HEK293 (cell line): ENCODE data around the gene OR2M2.

Experiments
- CTCF ChIA-PET: fragments of 350-600 bp; formaldehyde crosslinking; extraction: SDS; loops from one replicate; lab custom pipeline; 2021; ENCODE audit warnings: antibody characterized with exemption; lab: Yijun Ruan, JAX
- POLR2A ChIA-PET: fragments of 300-600 bp; formaldehyde crosslinking; extraction: SDS; loops from one replicate; lab custom pipeline; 2020; ENCODE audit warnings: antibody characterized with exemption, inconsistent platforms; lab: Yijun Ruan, JAX
- H3K27ac ChIP-seq: fragments of 200-500 bp; sonication (Bioruptor generic); 2 replicates; pipeline ENCODE4 v1.5.1; 2014; ENCODE audit warnings: low read depth, low read length, control low read depth, inconsistent platforms; ENCODE audit errors: extremely low read depth
- H3K36me3 ChIP-seq, 2 experiments: fragments of 200-500 bp in 1 of 2; sonication (Bioruptor generic) in 1 of 2; 1 replicate in 1 of 2; 2 replicates in 1 of 2; pipeline ENCODE4 v1.5.1; 2014 to 2017; ENCODE audit warnings: inconsistent platforms in 2 of 2, low read length in 2 of 2; ENCODE audit not compliant: control insufficient read depth in 2 of 2, insufficient read depth in 1 of 2
- H3K4me1 ChIP-seq: fragments of 200-500 bp; sonication (Bioruptor generic); 2 replicates; pipeline ENCODE4 v1.5.1; 2014; ENCODE audit warnings: mild to moderate bottlenecking, low read length, inconsistent platforms; ENCODE audit not compliant: control insufficient read depth, insufficient read depth
- H3K4me3 ChIP-seq: 2 replicates; pipeline ENCODE4 v1.5.1; 2011; ENCODE audit warnings: low read depth, mild to moderate bottlenecking, control low read depth, low read length, moderate library complexity
- H3K9me3 ChIP-seq: fragments of 200-500 bp; sonication (Bioruptor generic); 2 replicates; pipeline ENCODE4 v1.5.1; 2014; ENCODE audit warnings: low read depth, low read length, inconsistent platforms; ENCODE audit not compliant: control insufficient read depth, insufficient read depth
- BCL11A ChIP-seq: fragments of 450-650 bp; formaldehyde crosslinking; IDR thresholded peaks from 2 replicates; pipeline ENCODE4 v1.5.1; 2016; ENCODE audit warnings: low read depth, missing biosample characterization, missing genetic modification characterization
- GLIS2 ChIP-seq: fragments of 450-650 bp; formaldehyde crosslinking; IDR thresholded peaks from 2 replicates; pipeline ENCODE4 v1.5.1; 2016; ENCODE audit warnings: missing biosample characterization, missing genetic modification characterization
- KLF10 ChIP-seq: fragments of 450-650 bp; IDR thresholded peaks from 2 replicates; pipeline ENCODE4 v1.5.1; 2018; ENCODE audit warnings: missing biosample characterization, mild to moderate bottlenecking, missing genetic modification characterization
- SP2 ChIP-seq: fragments of 450-650 bp; formaldehyde crosslinking; IDR thresholded peaks from 2 replicates; pipeline ENCODE4 v1.5.1; 2016; ENCODE audit warnings: missing biosample characterization, missing genetic modification characterization
- SP3 ChIP-seq: fragments of 450-650 bp; formaldehyde crosslinking; IDR thresholded peaks from 2 replicates; pipeline ENCODE4 v1.5.1; 2016; ENCODE audit warnings: missing biosample characterization, missing genetic modification characterization
- ZBTB44 ChIP-seq: fragments of 450-650 bp; IDR thresholded peaks from 2 replicates; pipeline ENCODE4 v1.5.1; 2018; ENCODE audit warnings: missing biosample characterization, mild to moderate bottlenecking, missing genetic modification characterization
- ZNF10 ChIP-seq: fragments of 450-650 bp; formaldehyde crosslinking; IDR thresholded peaks from 2 replicates; pipeline ENCODE4 v1.5.1; 2017; ENCODE audit warnings: missing biosample characterization, missing genetic modification characterization
- ZNF133 ChIP-seq: fragments of 450-650 bp; formaldehyde crosslinking; IDR thresholded peaks from 2 replicates; pipeline ENCODE4 v1.5.1; 2016; ENCODE audit warnings: missing biosample characterization, missing genetic modification characterization
- ZNF2 ChIP-seq: fragments of 450-650 bp; formaldehyde crosslinking; IDR thresholded peaks from 2 replicates; pipeline ENCODE4 v1.5.1; 2016; ENCODE audit warnings: missing biosample characterization, missing genetic modification characterization
- ZNF214 ChIP-seq: fragments of 450-650 bp; formaldehyde crosslinking; IDR thresholded peaks from 2 replicates; pipeline ENCODE4 v1.5.1; 2017; ENCODE audit warnings: missing biosample characterization, mild to moderate bottlenecking, missing genetic modification characterization, borderline replicate concordance
- ZNF416 ChIP-seq: fragments of 450-650 bp; formaldehyde crosslinking; IDR thresholded peaks from 2 replicates; pipeline ENCODE4 v1.5.1; 2016; ENCODE audit warnings: missing biosample characterization, missing genetic modification characterization
- ZNF488 ChIP-seq: fragments of 450-650 bp; formaldehyde crosslinking; IDR thresholded peaks from 2 replicates; pipeline ENCODE4 v1.5.1; 2016; ENCODE audit warnings: missing biosample characterization, missing genetic modification characterization
- ZNF549 ChIP-seq: fragments of 450-650 bp; IDR thresholded peaks from 2 replicates; pipeline ENCODE4 v1.5.1; 2018; ENCODE audit warnings: missing biosample characterization, missing genetic modification characterization, mild to moderate bottlenecking, inconsistent platforms, moderate library complexity
- ZNF571 ChIP-seq: fragments of 450-650 bp; formaldehyde crosslinking; IDR thresholded peaks from 2 replicates; pipeline ENCODE4 v1.5.0; 2017; ENCODE audit warnings: missing biosample characterization, missing genetic modification characterization
- ZNF600 ChIP-seq: fragments of 450-650 bp; formaldehyde crosslinking; IDR thresholded peaks from 2 replicates; pipeline ENCODE4 v1.5.1; 2016; ENCODE audit warnings: missing biosample characterization, missing genetic modification characterization
- ZNF629 ChIP-seq: fragments of 450-650 bp; formaldehyde crosslinking; IDR thresholded peaks from 2 replicates; pipeline ENCODE4 v1.5.1; 2017; ENCODE audit warnings: missing biosample characterization, missing genetic modification characterization
- ZNF701 ChIP-seq: fragments of 450-650 bp; formaldehyde crosslinking; IDR thresholded peaks from 2 replicates; pipeline ENCODE4 v1.5.1; 2016; ENCODE audit warnings: missing biosample characterization, missing genetic modification characterization
- ZNF776 ChIP-seq: fragments of 450-650 bp; formaldehyde crosslinking; IDR thresholded peaks from 2 replicates; pipeline ENCODE4 v1.5.0; 2017; ENCODE audit warnings: missing biosample characterization, missing genetic modification characterization, borderline replicate concordance
- ZXDB ChIP-seq: fragments of 450-650 bp; formaldehyde crosslinking; IDR thresholded peaks from 2 replicates; pipeline ENCODE4 v1.5.1; 2016; ENCODE audit warnings: missing biosample characterization, missing genetic modification characterization
- TF ChIP-seq, protein P1 (sequence below): sonication (generic); formaldehyde crosslinking; IDR thresholded peaks from 2 replicates; pipeline ENCODE4 v1.8.1; 2022; ENCODE audit warnings: mild to moderate bottlenecking, moderate library complexity, missing genetic modification reagents
- TF ChIP-seq, protein P2 (sequence below): fragments of 450-650 bp; formaldehyde crosslinking; conservative IDR thresholded peaks from 2 replicates; pipeline ENCODE4 v1.5.1; 2016; ENCODE audit warnings: low read depth, missing biosample characterization, missing genetic modification characterization
- TF ChIP-seq, protein P3 (sequence below): fragments of 450-650 bp; formaldehyde crosslinking; IDR thresholded peaks from 2 replicates; pipeline ENCODE4 v1.5.1; 2017; ENCODE audit warnings: missing biosample characterization, mild to moderate bottlenecking, missing genetic modification characterization, moderate library complexity
- TF ChIP-seq, protein P4 (sequence below): fragments of 450-650 bp; formaldehyde crosslinking; IDR thresholded peaks from 2 replicates; pipeline ENCODE4 v1.5.1; 2016; ENCODE audit warnings: missing biosample characterization, missing genetic modification characterization

OR2M2 gene

DNA sequence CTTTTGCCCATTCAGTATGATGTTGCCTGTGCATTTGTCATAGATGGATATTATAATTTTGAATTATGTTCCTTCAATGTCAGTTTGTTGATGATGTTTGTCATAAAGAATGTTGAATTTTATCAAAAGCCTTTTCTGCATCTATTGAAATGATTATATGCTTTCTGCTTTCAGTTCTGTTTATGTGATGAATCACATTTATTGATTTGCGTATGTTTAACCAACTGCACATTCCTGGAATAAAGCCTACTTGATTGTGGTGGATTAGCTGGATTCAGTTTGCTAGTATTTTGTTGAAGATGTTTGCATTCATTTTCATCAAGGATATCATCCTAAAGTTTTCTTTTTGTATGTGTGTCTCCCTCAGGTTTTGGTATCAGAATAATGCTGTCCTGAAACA is 50.9 kb downstream of the OR2M2 start:
- TF ChIP-seq SP2 (tag by site-specific recombination) (no peak), KLF10 (tag by site-specific recombination) (no peak), ZNF776 (tag by site-specific recombination) (no peak), ZNF701 (tag by site-specific recombination) (no peak), ZNF416 (tag by site-specific recombination) (no peak), BCL11A (tag by site-specific recombination) (no peak), ZNF600 (no peak), ZNF214 (tag by site-specific recombination) (no peak), ZNF571 (no peak), ZNF2 (tag by site-specific recombination) (no peak), ZBTB44 (tag by site-specific recombination) (no peak), ZNF488 (tag by site-specific recombination) (no peak)
- TF ChIP-seq, protein P1, sequence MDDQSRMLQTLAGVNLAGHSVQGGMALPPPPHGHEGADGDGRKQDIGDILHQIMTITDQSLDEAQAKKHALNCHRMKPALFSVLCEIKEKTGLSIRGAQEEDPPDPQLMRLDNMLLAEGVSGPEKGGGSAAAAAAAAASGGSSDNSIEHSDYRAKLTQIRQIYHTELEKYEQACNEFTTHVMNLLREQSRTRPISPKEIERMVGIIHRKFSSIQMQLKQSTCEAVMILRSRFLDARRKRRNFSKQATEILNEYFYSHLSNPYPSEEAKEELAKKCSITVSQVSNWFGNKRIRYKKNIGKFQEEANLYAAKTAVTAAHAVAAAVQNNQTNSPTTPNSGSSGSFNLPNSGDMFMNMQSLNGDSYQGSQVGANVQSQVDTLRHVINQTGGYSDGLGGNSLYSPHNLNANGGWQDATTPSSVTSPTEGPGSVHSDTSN (CRISPR knock-in tag), result no peak
- TF ChIP-seq, protein P2, sequence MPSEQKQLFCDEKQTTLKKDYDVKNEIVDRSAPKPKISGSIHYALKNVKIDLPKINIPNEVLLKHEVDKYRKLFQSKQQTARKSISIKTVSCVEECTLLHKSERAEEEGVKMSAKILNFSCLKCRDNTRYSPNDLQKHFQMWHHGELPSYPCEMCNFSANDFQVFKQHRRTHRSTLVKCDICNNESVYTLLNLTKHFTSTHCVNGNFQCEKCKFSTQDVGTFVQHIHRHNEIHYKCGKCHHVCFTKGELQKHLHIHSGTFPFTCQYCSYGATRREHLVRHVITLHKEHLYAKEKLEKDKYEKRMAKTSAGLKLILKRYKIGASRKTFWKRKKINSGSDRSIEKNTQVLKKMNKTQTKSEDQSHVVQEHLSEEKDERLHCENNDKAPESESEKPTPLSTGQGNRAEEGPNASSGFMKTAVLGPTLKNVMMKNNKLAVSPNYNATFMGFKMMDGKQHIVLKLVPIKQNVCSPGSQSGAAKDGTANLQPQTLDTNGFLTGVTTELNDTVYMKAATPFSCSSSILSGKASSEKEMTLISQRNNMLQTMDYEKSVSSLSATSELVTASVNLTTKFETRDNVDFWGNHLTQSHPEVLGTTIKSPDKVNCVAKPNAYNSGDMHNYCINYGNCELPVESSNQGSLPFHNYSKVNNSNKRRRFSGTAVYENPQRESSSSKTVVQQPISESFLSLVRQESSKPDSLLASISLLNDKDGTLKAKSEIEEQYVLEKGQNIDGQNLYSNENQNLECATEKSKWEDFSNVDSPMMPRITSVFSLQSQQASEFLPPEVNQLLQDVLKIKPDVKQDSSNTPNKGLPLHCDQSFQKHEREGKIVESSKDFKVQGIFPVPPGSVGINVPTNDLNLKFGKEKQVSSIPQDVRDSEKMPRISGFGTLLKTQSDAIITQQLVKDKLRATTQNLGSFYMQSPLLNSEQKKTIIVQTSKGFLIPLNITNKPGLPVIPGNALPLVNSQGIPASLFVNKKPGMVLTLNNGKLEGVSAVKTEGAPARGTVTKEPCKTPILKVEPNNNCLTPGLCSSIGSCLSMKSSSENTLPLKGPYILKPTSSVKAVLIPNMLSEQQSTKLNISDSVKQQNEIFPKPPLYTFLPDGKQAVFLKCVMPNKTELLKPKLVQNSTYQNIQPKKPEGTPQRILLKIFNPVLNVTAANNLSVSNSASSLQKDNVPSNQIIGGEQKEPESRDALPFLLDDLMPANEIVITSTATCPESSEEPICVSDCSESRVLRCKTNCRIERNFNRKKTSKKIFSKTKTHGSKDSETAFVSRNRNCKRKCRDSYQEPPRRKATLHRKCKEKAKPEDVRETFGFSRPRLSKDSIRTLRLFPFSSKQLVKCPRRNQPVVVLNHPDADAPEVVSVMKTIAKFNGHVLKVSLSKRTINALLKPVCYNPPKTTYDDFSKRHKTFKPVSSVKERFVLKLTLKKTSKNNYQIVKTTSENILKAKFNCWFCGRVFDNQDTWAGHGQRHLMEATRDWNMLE (tag by site-specific recombination), result no peak
- TF ChIP-seq, protein P3, sequence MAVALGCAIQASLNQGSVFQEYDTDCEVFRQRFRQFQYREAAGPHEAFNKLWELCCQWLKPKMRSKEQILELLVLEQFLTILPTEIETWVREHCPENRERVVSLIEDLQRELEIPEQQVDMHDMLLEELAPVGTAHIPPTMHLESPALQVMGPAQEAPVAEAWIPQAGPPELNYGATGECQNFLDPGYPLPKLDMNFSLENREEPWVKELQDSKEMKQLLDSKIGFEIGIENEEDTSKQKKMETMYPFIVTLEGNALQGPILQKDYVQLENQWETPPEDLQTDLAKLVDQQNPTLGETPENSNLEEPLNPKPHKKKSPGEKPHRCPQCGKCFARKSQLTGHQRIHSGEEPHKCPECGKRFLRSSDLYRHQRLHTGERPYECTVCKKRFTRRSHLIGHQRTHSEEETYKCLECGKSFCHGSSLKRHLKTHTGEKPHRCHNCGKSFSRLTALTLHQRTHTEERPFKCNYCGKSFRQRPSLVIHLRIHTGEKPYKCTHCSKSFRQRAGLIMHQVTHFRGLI, result no peak
- ChIA-PET POLR2A (no interaction called here), CTCF (no interaction called here)
- H3K4me3 ChIP-seq, result no peak overlapping the region
- H3K4me1 ChIP-seq, result no peaks in the 10 kb centered on the region
- no peaks in the 10 kb centered on the region for H3K9me3 ChIP-seq
- no peaks in the 10 kb centered on the region for H3K36me3 ChIP-seq
- no peak overlapping the region for H3K27ac ChIP-seq

DNA sequence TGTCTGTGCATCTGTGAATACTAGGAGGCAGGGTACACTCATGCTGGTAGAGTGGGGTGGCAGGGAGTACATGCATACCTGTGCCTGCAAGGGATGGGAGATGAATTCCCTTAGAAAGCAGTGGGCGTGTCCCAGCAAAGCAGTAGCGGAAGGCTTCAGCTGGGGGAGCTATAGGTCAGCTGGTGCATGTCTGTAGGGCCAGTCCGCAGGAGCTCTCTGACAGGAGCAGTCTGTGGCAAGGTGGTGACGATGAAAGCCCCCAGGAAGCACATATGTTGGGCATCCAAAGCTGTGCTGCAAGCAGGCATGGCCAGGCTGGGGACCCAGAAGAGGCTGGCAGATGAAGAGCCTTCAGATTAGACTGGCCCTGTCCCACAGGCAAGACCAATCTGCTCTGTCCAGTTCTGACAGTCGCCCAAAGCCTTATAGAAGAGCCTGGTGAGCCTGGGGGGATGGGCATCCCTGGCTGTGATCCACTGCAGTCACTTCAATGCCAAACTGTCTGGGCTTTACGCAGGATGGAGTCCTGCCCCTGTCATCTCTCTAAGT is 54.8 kb downstream of the OR2M2 start:
- H3K4me3 ChIP-seq, result no peak overlapping the region
- no peaks in the 10 kb centered on the region for H3K4me1 ChIP-seq
- ChIA-PET POLR2A (no interaction called here), CTCF (no interaction called here)
- H3K36me3 ChIP-seq, result no peaks in the 10 kb centered on the region
- H3K9me3 ChIP-seq, result no peaks in the 10 kb centered on the region
- H3K27ac ChIP-seq, result no peak overlapping the region
- TF ChIP-seq ZNF133 (no peak), ZXDB (tag by site-specific recombination) (no peak), ZNF629 (no peak), SP3 (no peak), ZNF2 (tag by site-specific recombination) (no peak), ZNF549 (no peak), ZNF10 (tag by site-specific recombination) (no peak), GLIS2 (no peak)
- TF ChIP-seq, protein P1 (CRISPR knock-in tag), result no peak
- TF ChIP-seq, protein P4, sequence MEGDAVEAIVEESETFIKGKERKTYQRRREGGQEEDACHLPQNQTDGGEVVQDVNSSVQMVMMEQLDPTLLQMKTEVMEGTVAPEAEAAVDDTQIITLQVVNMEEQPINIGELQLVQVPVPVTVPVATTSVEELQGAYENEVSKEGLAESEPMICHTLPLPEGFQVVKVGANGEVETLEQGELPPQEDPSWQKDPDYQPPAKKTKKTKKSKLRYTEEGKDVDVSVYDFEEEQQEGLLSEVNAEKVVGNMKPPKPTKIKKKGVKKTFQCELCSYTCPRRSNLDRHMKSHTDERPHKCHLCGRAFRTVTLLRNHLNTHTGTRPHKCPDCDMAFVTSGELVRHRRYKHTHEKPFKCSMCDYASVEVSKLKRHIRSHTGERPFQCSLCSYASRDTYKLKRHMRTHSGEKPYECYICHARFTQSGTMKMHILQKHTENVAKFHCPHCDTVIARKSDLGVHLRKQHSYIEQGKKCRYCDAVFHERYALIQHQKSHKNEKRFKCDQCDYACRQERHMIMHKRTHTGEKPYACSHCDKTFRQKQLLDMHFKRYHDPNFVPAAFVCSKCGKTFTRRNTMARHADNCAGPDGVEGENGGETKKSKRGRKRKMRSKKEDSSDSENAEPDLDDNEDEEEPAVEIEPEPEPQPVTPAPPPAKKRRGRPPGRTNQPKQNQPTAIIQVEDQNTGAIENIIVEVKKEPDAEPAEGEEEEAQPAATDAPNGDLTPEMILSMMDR (tag by site-specific recombination), result no peak
